H1 (cell line): ENCODE data around the gene PRADC1. TPM values are rescaled to one million over a fixed set of nuclear protein-coding genes. Genes with fewer than 3 reads are reported as not detected.

Source experiments
- ATF3 ChIP-seq: IDR thresholded peaks from 2 replicates; pipeline ENCODE4 v1.6.1; 2011; ENCODE audit warnings: low read depth, mild to moderate bottlenecking, low read length; ENCODE audit not compliant: insufficient read depth
- CBX8 ChIP-seq: fragments of 300-800, 300-1000 bp; sonication (generic); IDR thresholded peaks from 2 replicates; pipeline ENCODE4 v1.7.1; 2016; ENCODE audit warnings: low read depth, low read length, borderline replicate concordance
- CHD7 ChIP-seq: fragments of 300-600 bp; sonication (generic); IDR thresholded peaks from 2 replicates; pipeline ENCODE4 v1.7.1; 2012; ENCODE audit warnings: low read length, moderate library complexity, mild to moderate bottlenecking, inconsistent platforms; ENCODE audit not compliant: insufficient replicate concordance
- FOSL1 ChIP-seq: IDR thresholded peaks from 2 replicates; pipeline ENCODE4 v1.6.1; 2011; ENCODE audit warnings: mild to moderate bottlenecking, low read depth, low read length, moderate library complexity; ENCODE audit not compliant: insufficient read depth
- GABPA ChIP-seq: IDR thresholded peaks from 2 replicates; pipeline ENCODE4 v1.6.1; 2011; ENCODE audit warnings: mild to moderate bottlenecking, low read length, moderate library complexity, borderline replicate concordance; ENCODE audit not compliant: insufficient read depth
- NRF1 ChIP-seq: IDR thresholded peaks from 2 replicates; pipeline ENCODE4 v1.6.1; 2011; ENCODE audit warnings: mild to moderate bottlenecking, low read depth, low read length, improper control_type of control experiment
- POLR2AphosphoS5 ChIP-seq: IDR thresholded peaks from 2 replicates; pipeline ENCODE4 v1.6.1; 2011; ENCODE audit warnings: low read depth, low read length
- TAF1 ChIP-seq: IDR thresholded peaks from 2 replicates; pipeline ENCODE4 v1.6.1; 2011; ENCODE audit warnings: mild to moderate bottlenecking, low read depth, low read length
- TAF7 ChIP-seq: optimal IDR thresholded peaks from 2 replicates; pipeline ENCODE3; 2011; ENCODE audit warnings: low read depth, mild to moderate bottlenecking, inconsistent platforms, low read length, moderate library complexity, borderline replicate concordance
- polyA plus RNA-seq, 7 experiments: library from polyadenylated mRNA; depleted of rRNA in 3 of 7; stranded (reverse) in 5 of 7; unstranded in 2 of 7; fragments of >200 nt in 5 of 7; fragments of 200-250 nt in 2 of 7; gene quantifications; 1 replicate in 5 of 7; 2 replicates in 1 of 7; 4 replicates in 1 of 7; pipeline versions ENCODE4 v1.2.1 to v1.2.3, GENCODE V29; 2011 to 2013; ENCODE audit warnings: missing spikeins in 2 of 7, mixed read lengths in 2 of 7
- total RNA-seq: library from RNA; stranded (reverse); fragmentation: NEBNext Ultra II Directional; extraction: Animal tissue kit (Norgen Biotek cat#: 25700); gene quantifications from 2 replicates; pipeline ENCODE4 v1.2.1, GENCODE V29; 2021

PRADC1 gene
- total and polyA plus RNA-seq, 2 of the 8 experiments (the other 6 are each of a cell fraction or from before 2014, with no cell fraction given): 8.9 to 13.1 TPM

- TF ChIP-seq CHD7 (no peak), FOSL1 (no peak), GABPA (no peak), ATF3 (peak; percentile 52; the same call in 1 of the 2 replicates), TAF7 (no peak), POLR2AphosphoS5 (no peak), TAF1 (no peak), CBX8 (no peak), NRF1 (no peak)
These were observed 27.4 kb upstream of the PRADC1 start (continued) for GRCh38 chr2:73260338-73260984.
